SU-DHL-6 (cell line): ENCODE data around the gene TMEM120B.

ENCODE experiments used
- H2AFZ ChIP-seq: fragments of 200-600 bp; sonication (generic); 2 replicates; pipeline ENCODE4 v1.6.1; 2014; ENCODE audit warnings: low read depth, mild to moderate bottlenecking, moderate library complexity, mixed read lengths, antibody characterized with exemption, low read length; ENCODE audit not compliant: severe bottlenecking
- H3F3A ChIP-seq: fragments of 200-600 bp; shearing (Covaris generic); 2 replicates; pipeline ENCODE4 v1.6.0; 2016; ENCODE audit warnings: antibody characterized with exemption, mild to moderate bottlenecking; ENCODE audit not compliant: insufficient read depth
- H3K27ac ChIP-seq: fragments of 200-600 bp; sonication (generic); 2 replicates; pipeline ENCODE4 v1.5.1; 2016; ENCODE audit warnings: low read depth, mild to moderate bottlenecking, low read length, moderate library complexity, mixed read lengths
- H3K27me3 ChIP-seq: fragments of 200-600 bp; sonication (generic), shearing (Covaris generic); 2 replicates; pipeline ENCODE4 v1.6.0; 2014; ENCODE audit warnings: mild to moderate bottlenecking, low read length
- H3K36me3 ChIP-seq: fragments of 200-600 bp; sonication (generic); 2 replicates; pipeline ENCODE4 v1.6.1; 2014; ENCODE audit warnings: mild to moderate bottlenecking, low read length, mixed read lengths
- H3K4me2 ChIP-seq: fragments of 300-600, 200-600 bp; shearing (Covaris generic), sonication (generic); 2 replicates; pipeline ENCODE4 v1.6.0; 2014; ENCODE audit warnings: low read length, low read depth, mild to moderate bottlenecking; ENCODE audit not compliant: poor library complexity, severe bottlenecking
- H3K4me3 ChIP-seq: fragments of 200-600 bp; sonication (generic); 2 replicates; pipeline ENCODE4 v1.5.1; 2014; ENCODE audit warnings: antibody characterized with exemption, low read length, mild to moderate bottlenecking, mixed read lengths; ENCODE audit not compliant: insufficient read depth, poor library complexity, severe bottlenecking
- H3K79me2 ChIP-seq: fragments of 200-600 bp; sonication (generic); 2 replicates; pipeline ENCODE4 v1.6.1; 2014; ENCODE audit warnings: mild to moderate bottlenecking, low read length, moderate library complexity; ENCODE audit not compliant: insufficient read depth
- H3K9ac ChIP-seq: fragments of 200-600 bp; sonication (generic); 2 replicates; pipeline ENCODE4 v1.7.0; 2014; ENCODE audit warnings: mild to moderate bottlenecking, low read length
- H3K9me2 ChIP-seq: fragments of 200-600 bp; sonication (generic); replicated peaks from 2 replicates; pipeline ENCODE4 v1.6.1; 2014; ENCODE audit warnings: low read length; ENCODE audit not compliant: insufficient read depth
- H3K9me3 ChIP-seq: fragments of 200-600 bp; sonication (generic); 2 replicates; pipeline ENCODE4 v1.6.1; 2014; ENCODE audit warnings: low read length, mixed read lengths; ENCODE audit not compliant: insufficient read depth
- H4K20me1 ChIP-seq: fragments of 200-600 bp; sonication (generic); 2 replicates; pipeline ENCODE4 v1.6.1; 2014; ENCODE audit warnings: low read depth, mild to moderate bottlenecking, antibody characterized with exemption, low read length, moderate library complexity, mixed read lengths
- EZH2phosphoT487 ChIP-seq: fragments of 200-600 bp; sonication (generic), shearing (Covaris generic); conservative IDR thresholded peaks from 2 replicates; pipeline ENCODE4 v1.6.1; 2018; ENCODE audit warnings: mild to moderate bottlenecking, antibody characterized with exemption, low read length, moderate library complexity, mixed read lengths
- TF ChIP-seq, protein P1 (sequence below): fragments of 200-600 bp; sonication (generic); IDR thresholded peaks from one replicate; pipeline ENCODE4 v1.5.1; 2017; ENCODE audit warnings: antibody characterized with exemption, mild to moderate bottlenecking, low read length, moderate library complexity; ENCODE audit not compliant: insufficient read depth, poor library complexity, severe bottlenecking

The TMEM120B gene

DNA sequence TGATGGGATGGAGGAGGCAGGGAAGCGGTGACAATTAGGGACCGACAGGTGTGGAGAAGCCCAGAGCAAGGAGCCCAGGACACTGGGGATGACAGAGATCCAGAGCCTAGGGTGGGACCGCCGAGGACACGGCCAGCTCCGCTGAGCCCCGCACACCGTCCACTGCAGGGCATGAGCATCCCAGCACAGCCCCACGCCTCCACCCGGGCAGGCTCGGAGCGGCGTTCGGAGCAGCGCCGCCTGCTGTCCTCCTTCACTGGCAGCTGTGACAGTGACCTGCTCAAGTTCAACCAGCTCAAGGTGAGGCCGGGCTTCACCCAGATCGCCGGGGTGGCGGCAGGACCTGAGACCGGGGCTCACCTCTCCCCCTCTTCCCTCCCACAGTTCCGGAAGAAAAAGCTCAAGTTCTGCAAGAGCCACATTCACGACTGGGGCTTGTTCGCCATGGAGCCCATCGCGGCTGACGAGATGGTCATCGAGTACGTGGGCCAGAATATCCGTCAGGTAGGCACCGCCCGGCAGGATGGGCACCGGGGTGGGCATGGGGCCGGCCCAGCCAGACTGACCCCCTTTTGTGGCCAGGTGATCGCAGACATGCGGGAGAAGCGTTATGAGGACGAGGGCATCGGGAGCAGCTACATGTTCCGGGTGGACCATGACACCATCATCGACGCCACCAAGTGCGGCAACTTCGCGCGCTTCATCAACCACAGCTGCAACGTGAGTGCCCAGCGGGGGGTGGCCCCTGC, 115.0 kb downstream of the TMEM120B start:
- Histone ChIP-seq H3F3A (peaks cover 3% of the 10 kb centered on the region; the same call in 1 of the 2 replicates), H3K79me2 (no peaks in the 10 kb centered on the region), H2AFZ (no peak overlapping the region), H3K4me3 (no peak overlapping the region), H3K36me3 (peaks cover 18% of the 10 kb centered on the region; the same call in 1 of the 2 replicates), H3K27ac (no peak overlapping the region), H4K20me1 (no peaks in the 10 kb centered on the region), H3K9me3 (no peaks in the 10 kb centered on the region), H3K4me2 (no peak overlapping the region), H3K9ac (no peak overlapping the region), H3K27me3 (no peaks in the 10 kb centered on the region), H3K9me2 (no peaks in the 10 kb centered on the region)
- TF ChIP-seq, protein P1, sequence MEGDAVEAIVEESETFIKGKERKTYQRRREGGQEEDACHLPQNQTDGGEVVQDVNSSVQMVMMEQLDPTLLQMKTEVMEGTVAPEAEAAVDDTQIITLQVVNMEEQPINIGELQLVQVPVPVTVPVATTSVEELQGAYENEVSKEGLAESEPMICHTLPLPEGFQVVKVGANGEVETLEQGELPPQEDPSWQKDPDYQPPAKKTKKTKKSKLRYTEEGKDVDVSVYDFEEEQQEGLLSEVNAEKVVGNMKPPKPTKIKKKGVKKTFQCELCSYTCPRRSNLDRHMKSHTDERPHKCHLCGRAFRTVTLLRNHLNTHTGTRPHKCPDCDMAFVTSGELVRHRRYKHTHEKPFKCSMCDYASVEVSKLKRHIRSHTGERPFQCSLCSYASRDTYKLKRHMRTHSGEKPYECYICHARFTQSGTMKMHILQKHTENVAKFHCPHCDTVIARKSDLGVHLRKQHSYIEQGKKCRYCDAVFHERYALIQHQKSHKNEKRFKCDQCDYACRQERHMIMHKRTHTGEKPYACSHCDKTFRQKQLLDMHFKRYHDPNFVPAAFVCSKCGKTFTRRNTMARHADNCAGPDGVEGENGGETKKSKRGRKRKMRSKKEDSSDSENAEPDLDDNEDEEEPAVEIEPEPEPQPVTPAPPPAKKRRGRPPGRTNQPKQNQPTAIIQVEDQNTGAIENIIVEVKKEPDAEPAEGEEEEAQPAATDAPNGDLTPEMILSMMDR = no peak
- TF ChIP-seq EZH2phosphoT487 = no peak

DNA sequence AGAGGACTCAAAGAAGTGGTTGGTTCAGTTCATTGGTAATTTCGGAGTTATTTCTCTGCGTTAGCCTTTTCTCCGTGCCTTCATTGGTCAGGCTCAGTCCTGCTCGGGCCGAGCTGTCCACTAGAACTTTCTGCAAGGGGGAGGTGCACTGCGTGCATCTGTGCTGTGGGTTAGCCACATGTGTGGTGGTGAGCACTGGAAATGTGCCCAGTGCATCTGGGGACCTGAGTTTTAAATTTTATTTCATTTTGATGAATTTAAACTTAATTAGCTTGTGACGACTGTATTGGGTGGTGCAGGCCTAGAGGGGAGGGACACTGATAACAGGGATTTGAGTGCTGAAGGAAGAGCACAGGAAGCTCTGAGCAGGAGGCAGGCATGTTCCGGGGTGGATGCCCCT, 115.8 kb downstream of the TMEM120B start:
- no peaks in the 10 kb centered on the region for H3K27me3 ChIP-seq
- H3K9ac ChIP-seq = no peak overlapping the region
- peaks cover 4% of the 10 kb centered on the region; the same call in 1 of the 2 replicates for H3F3A ChIP-seq
- H3K79me2 ChIP-seq = no peaks in the 10 kb centered on the region
- H3K4me3 ChIP-seq = no peak overlapping the region
- TF ChIP-seq, protein P1 = no peak
- no peak for TF ChIP-seq EZH2phosphoT487
- H3K9me3 ChIP-seq = no peaks in the 10 kb centered on the region
- no peak overlapping the region for H3K4me2 ChIP-seq
- H3K36me3 ChIP-seq = peaks cover 18% of the 10 kb centered on the region; the same call in 1 of the 2 replicates
- no peak overlapping the region for H3K27ac ChIP-seq
- H2AFZ ChIP-seq = no peak overlapping the region
- no peaks in the 10 kb centered on the region for H3K9me2 ChIP-seq
- H4K20me1 ChIP-seq = no peaks in the 10 kb centered on the region

DNA sequence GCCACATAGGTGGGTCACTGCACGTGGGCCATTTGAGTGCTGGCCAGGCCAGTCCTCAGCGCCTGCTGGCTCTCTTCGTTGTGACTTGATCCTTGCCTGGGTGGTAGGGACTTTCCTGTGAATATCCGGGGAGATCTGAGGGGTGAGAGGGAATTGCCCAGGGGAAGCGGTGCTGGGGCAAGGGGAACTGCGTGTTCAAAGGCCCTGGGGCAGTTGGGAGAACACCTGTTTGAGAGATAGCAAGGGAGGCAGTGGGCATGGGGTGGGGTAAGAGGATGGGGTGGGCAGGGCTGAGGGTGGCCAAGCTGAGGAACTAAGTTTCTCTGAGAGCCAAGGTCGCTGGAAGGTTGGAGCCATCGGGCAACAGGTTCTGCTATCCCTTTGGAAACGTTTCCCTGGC, 116.3 kb downstream of the TMEM120B start:
- Histone ChIP-seq H3K4me3 (no peak overlapping the region), H3K9ac (no peak overlapping the region), H3K9me2 (no peaks in the 10 kb centered on the region), H4K20me1 (no peaks in the 10 kb centered on the region), H3K9me3 (no peaks in the 10 kb centered on the region), H3K36me3 (peaks cover 18% of the 10 kb centered on the region; the same call in 1 of the 2 replicates), H3K4me2 (no peak overlapping the region), H3F3A (peaks cover 4% of the 10 kb centered on the region; the same call in 1 of the 2 replicates), H3K79me2 (no peaks in the 10 kb centered on the region), H2AFZ (no peak overlapping the region), H3K27ac (no peak overlapping the region), H3K27me3 (no peaks in the 10 kb centered on the region)
- TF ChIP-seq, protein P1 = no peak
- TF ChIP-seq EZH2phosphoT487 = no peak
